ENCODE results near the gene CABP1.

GRCh38 chr12:120598674-120599463 lies 41.6 kb upstream of the CABP1 start:
- TF ChIP-seq KDM1A (IDR thresholded peaks at IDR 0.05; ENCODE audit: borderline replicate concordance) (no peak), NR2F1 (conservative IDR thresholded peaks at IDR 0.05) (no peak), HDGF (IDR thresholded peaks at IDR 0.05) (no peak), FOXK2 (IDR thresholded peaks at IDR 0.05) (no peak), POLR2A (IDR thresholded peaks at IDR 0.05; ENCODE audit: low read depth, low read length) (no peak), USF2 (IDR thresholded peaks at IDR 0.05; ENCODE audit: borderline replicate concordance, low read depth, low read length) (no peak; the same call in 1 of the 2 replicates)
- TF ChIP-seq, protein P1, sequence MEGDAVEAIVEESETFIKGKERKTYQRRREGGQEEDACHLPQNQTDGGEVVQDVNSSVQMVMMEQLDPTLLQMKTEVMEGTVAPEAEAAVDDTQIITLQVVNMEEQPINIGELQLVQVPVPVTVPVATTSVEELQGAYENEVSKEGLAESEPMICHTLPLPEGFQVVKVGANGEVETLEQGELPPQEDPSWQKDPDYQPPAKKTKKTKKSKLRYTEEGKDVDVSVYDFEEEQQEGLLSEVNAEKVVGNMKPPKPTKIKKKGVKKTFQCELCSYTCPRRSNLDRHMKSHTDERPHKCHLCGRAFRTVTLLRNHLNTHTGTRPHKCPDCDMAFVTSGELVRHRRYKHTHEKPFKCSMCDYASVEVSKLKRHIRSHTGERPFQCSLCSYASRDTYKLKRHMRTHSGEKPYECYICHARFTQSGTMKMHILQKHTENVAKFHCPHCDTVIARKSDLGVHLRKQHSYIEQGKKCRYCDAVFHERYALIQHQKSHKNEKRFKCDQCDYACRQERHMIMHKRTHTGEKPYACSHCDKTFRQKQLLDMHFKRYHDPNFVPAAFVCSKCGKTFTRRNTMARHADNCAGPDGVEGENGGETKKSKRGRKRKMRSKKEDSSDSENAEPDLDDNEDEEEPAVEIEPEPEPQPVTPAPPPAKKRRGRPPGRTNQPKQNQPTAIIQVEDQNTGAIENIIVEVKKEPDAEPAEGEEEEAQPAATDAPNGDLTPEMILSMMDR (IDR thresholded peaks at IDR 0.05 in 2 of 3, conservative IDR thresholded peaks at IDR 0.05 in 1 of 3; ENCODE audit: control insufficient read depth in 2 of 3, extremely low read depth in 1 of 3, insufficient read depth in 1 of 3, low read depth in 3 of 3, low read length in 3 of 3) = no peak
